ENCODE data around the gene PTPRT.

The PTPRT gene

DNA sequence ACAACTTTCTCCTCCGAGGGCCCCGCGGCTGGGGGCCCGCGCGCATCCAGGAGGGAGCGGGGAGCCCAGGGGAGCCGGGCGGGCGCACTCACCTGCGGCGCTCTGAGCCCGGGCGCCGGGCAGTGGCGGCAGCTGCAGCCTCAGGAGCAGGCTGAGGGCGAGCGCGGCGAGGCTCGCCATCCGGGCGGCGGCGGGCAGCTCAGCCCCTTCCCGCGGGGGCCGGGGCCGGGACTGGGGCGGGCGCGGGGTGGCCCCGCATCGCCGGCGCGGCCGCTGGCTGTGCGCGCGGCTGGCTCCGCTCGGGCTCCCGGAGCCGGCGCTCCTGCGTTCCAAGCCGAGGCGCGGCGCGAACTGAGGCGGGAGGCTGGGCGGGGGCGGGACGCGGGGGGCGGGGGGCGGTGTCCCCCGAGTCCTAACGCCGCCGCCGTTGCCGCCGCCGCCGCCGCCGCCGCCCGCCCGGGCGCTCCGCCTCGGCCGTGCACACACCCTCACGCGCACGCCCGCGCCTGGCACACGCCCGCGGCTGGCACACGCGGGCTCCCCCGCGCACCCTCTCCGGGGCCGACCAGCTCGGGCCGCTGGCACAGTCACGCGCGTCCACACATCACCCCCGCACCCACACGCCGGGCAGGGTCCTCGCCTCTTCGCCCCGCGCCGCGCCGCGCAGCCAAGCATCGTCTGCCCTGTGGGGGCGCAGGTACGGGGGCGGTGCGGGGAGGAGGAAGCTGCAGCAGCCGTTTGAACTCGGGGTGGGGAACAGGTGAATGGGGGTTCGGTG lies at the start of gene PTPRT:
TSS of gene PTPRT (minus strand) at position 353 of the 778 bp plus-strand sequence. CDS start at position 180, 173 bp downstream.
- no peaks in the 10 kb centered on the region for H3K36me3 Mint-ChIP-seq
- H3K4me3 Mint-ChIP-seq = no peak within 1 kb of the TSS
- no peak within 1 kb of the TSS for H3K27ac Mint-ChIP-seq
- H3K27me3 Mint-ChIP-seq = peaks cover 40% of the 10 kb centered on the region
- H3K9me3 Mint-ChIP-seq = no peaks in the 10 kb centered on the region
- H3K4me1 Mint-ChIP-seq = peaks cover 10% of the 10 kb centered on the region

DNA sequence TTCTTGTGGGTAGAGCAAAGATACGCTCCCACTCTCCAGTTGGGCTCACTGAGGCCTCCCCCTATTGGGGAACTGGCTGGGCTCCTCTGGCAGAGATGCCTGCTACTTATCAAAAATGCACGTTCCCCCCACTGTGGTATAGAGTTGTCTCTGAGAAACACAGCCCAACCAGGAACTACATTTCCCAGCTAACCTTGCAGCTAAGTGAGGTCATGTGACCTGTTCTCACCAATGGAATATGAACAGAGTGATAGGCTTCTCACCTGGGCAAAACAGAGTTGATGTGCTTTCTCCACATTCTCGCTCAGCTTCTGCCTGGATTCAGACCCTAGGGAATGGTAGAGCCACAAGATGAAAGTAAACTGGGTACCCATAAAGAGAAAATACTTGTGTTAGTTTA lies 49.1 kb upstream of the PTPRT start:
- H3K4me1 Mint-ChIP-seq = no peaks in the 10 kb centered on the region
- H3K4me3 Mint-ChIP-seq = no peak overlapping the region
- H3K27me3 Mint-ChIP-seq = peaks cover 2% of the 10 kb centered on the region
- no peaks in the 10 kb centered on the region for H3K36me3 Mint-ChIP-seq
- H3K27ac Mint-ChIP-seq = no peak overlapping the region
- peaks cover 7% of the 10 kb centered on the region for H3K9me3 Mint-ChIP-seq

DNA sequence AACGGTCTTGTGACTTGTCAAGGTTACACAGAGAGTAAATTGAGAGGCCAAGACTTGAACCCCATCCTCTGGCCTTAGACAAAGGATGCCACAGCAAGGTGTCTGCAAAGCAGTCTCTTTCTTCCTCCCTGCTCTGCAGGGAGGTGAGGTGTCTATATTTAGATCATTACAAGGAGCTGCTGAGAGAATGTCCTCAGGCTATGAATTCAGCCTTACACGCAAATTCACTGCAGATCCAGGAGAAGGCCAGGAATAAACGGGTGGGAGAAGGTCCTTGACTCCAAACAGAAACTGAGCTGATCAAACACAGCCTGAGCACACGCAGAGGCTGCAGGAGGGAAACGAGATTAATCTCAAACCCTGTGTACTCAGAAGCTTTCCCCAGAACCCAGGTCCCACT lies 48.6 kb upstream of the PTPRT start:
- Mint-ChIP-seq H3K27me3 (peaks cover 2% of the 10 kb centered on the region), H3K36me3 (no peaks in the 10 kb centered on the region), H3K27ac (no peak overlapping the region), H3K4me3 (no peak overlapping the region), H3K4me1 (no peaks in the 10 kb centered on the region), H3K9me3 (peaks cover 7% of the 10 kb centered on the region)

- Mint-ChIP-seq H3K27ac (no peak overlapping the region), H3K4me3 (no peak overlapping the region), H3K36me3 (no peaks in the 10 kb centered on the region), H3K9me3 (peaks cover 7% of the 10 kb centered on the region), H3K4me1 (no peaks in the 10 kb centered on the region), H3K27me3 (peaks cover 2% of the 10 kb centered on the region)
These were observed 48.0 kb upstream of the PTPRT start for GRCh38 chr20:43237651-43238168.

- peaks cover 2% of the 10 kb centered on the region for H3K27me3 Mint-ChIP-seq
- H3K36me3 Mint-ChIP-seq = no peaks in the 10 kb centered on the region
- H3K4me1 Mint-ChIP-seq = no peaks in the 10 kb centered on the region
- H3K27ac Mint-ChIP-seq = no peak overlapping the region
- H3K9me3 Mint-ChIP-seq = peaks cover 7% of the 10 kb centered on the region
- H3K4me3 Mint-ChIP-seq = no peak overlapping the region
These were observed 46.3 kb upstream of the PTPRT start for GRCh38 chr20:43235998-43236397.

DNA sequence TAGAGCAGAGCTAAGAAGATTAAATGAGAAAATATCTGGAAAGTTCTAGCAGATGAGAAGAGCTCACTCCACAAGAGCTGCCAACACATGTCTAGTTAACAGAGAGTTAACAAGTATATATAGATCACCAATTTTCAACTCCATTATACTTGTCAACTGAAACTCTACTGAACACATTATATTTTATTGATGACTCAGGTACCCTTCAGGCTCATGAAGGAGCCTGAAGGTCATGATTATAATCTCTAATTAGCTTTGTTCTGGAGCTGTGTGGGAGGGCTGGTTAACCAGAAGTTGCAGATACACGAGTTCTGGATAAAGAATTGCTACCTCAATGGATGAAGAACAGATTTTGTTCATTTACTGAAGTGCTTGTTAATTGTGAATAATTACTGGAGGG lies 42.1 kb upstream of the PTPRT start:
- H3K27me3 Mint-ChIP-seq = peaks cover 4% of the 10 kb centered on the region
- no peak overlapping the region for H3K4me3 Mint-ChIP-seq
- no peaks in the 10 kb centered on the region for H3K4me1 Mint-ChIP-seq
- no peak overlapping the region for H3K27ac Mint-ChIP-seq
- no peaks in the 10 kb centered on the region for H3K9me3 Mint-ChIP-seq
- H3K36me3 Mint-ChIP-seq = no peaks in the 10 kb centered on the region

GRCh38 chr20:43229696-43230095 lies 40.0 kb upstream of the PTPRT start:
- Mint-ChIP-seq H3K4me1 (no peaks in the 10 kb centered on the region), H3K27me3 (peaks cover 4% of the 10 kb centered on the region), H3K9me3 (no peaks in the 10 kb centered on the region), H3K36me3 (no peaks in the 10 kb centered on the region), H3K27ac (no peak overlapping the region), H3K4me3 (no peak overlapping the region)

GRCh38 chr20:43220612-43221011 lies 30.9 kb upstream of the PTPRT start:
- Mint-ChIP-seq H3K27ac (no peak overlapping the region), H3K27me3 (peaks cover 4% of the 10 kb centered on the region), H3K4me1 (no peaks in the 10 kb centered on the region), H3K9me3 (no peaks in the 10 kb centered on the region), H3K4me3 (no peak overlapping the region), H3K36me3 (no peaks in the 10 kb centered on the region)

GRCh38 chr20:43210901-43211300 lies 21.2 kb upstream of the PTPRT start:
- Mint-ChIP-seq H3K27ac (no peak overlapping the region), H3K4me1 (no peaks in the 10 kb centered on the region), H3K36me3 (no peaks in the 10 kb centered on the region), H3K4me3 (no peak overlapping the region), H3K27me3 (peaks cover 5% of the 10 kb centered on the region), H3K9me3 (peaks cover 1% of the 10 kb centered on the region)

DNA sequence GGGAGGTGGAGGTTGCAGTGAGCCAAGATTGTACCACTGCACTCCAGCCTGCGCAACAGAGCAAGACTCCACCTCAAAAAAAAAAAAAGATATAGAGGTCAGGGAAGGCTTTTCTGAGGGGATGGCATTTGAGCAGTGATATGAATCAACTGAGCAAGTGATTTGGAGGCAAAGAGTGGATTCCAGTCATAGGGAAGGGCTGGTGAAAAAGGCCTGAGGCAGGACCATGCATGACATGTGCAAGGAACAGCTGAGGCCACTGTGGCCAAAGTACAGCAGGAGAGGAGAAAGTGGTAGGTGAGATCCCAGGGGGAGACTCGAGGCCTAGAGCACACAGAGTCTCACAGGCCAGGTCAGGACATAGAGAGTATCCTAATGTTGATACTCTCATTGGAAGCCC lies 20.1 kb upstream of the PTPRT start:
- Mint-ChIP-seq H3K9me3 (peaks cover 5% of the 10 kb centered on the region), H3K4me1 (no peaks in the 10 kb centered on the region), H3K36me3 (no peaks in the 10 kb centered on the region)

DNA sequence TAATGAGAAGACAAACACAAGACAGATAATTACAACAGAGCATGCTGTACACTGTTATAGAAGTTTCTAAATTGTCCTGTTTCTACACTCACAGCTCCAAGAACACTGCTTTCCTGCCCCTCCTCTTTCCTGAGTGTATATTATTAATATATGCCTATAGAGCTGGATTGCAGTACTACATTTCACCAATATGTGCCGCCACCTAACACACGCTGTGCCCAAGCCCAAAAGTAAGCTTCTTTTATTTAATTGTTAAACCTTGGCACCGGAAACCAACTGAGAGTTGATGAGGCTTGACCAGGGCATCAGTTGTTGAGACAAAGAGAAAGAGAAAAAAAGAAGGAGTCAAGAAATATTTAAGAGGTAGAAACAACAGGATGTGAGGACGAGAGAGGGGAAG lies 16.0 kb upstream of the PTPRT start:
- Mint-ChIP-seq H3K4me3 (no peak overlapping the region), H3K36me3 (no peaks in the 10 kb centered on the region), H3K4me1 (no peaks in the 10 kb centered on the region), H3K27me3 (no peaks in the 10 kb centered on the region), H3K27ac (no peak overlapping the region), H3K9me3 (peaks cover 5% of the 10 kb centered on the region)

More for the DNA sequence above, 20.1 kb upstream of the PTPRT start:
- H3K27me3 Mint-ChIP-seq = no peaks in the 10 kb centered on the region
- H3K27ac Mint-ChIP-seq = no peak overlapping the region
- no peak overlapping the region for H3K4me3 Mint-ChIP-seq

- H3K4me1 Mint-ChIP-seq = no peaks in the 10 kb centered on the region
- H3K4me3 Mint-ChIP-seq = no peak overlapping the region
- no peaks in the 10 kb centered on the region for H3K27me3 Mint-ChIP-seq
- H3K27ac Mint-ChIP-seq = no peak overlapping the region
- peaks cover 5% of the 10 kb centered on the region for H3K9me3 Mint-ChIP-seq
- no peaks in the 10 kb centered on the region for H3K36me3 Mint-ChIP-seq
These were observed 12.4 kb upstream of the PTPRT start for GRCh38 chr20:43202100-43202499.

DNA sequence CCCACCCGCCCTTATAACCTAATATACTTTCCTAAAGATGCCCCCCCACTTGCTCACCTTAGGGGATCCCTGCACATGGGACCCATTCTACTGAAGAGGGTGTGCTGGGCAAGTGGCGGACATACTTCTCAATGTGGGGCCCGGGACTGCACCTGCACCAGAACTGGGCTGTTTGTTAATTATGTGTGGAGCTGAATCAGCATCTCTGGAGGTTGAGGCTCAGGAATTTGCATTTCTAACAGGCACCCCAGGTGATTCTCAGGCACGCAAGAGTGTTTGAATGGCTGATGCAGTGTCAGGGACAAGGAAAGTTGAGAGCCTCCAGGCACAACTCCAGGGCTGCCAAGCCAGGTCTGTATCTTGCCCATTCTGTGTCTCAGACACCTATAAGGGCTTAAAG lies 8.9 kb upstream of the PTPRT start:
- Mint-ChIP-seq H3K9me3 (no peaks in the 10 kb centered on the region), H3K27ac (no peak overlapping the region), H3K27me3 (no peaks in the 10 kb centered on the region), H3K4me3 (no peak overlapping the region), H3K36me3 (no peaks in the 10 kb centered on the region), H3K4me1 (no peaks in the 10 kb centered on the region)

GRCh38 chr20:43196243-43196642 lies 6.5 kb upstream of the PTPRT start:
- Mint-ChIP-seq H3K27ac (no peak overlapping the region), H3K4me3 (no peak overlapping the region), H3K4me1 (no peaks in the 10 kb centered on the region), H3K36me3 (no peaks in the 10 kb centered on the region), H3K9me3 (no peaks in the 10 kb centered on the region), H3K27me3 (peaks cover 6% of the 10 kb centered on the region)

DNA sequence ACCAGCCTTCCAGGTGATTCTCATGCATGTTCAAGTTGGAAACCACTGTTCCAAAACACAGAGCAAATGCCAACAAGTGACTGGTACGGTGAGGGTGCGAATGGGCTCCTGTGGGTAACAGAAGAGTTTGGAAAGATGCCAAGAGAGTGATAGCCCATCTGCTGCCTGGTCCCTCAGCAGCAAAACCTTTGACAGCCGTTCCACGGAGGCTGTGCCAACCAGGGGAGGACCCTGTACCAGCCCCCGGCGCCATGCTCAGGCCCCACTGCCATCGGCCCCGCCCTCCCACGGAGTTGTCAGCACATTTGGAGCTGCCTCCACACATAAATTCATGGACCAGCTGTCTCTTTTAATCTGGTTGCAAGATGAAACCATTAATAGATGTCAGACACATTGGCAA lies 4.4 kb upstream of the PTPRT start:
- H3K4me1 Mint-ChIP-seq = peaks cover 3% of the 10 kb centered on the region
- no peak overlapping the region for H3K4me3 Mint-ChIP-seq
- no peaks in the 10 kb centered on the region for H3K9me3 Mint-ChIP-seq
- H3K27me3 Mint-ChIP-seq = peaks cover 14% of the 10 kb centered on the region
- H3K36me3 Mint-ChIP-seq = no peaks in the 10 kb centered on the region
- H3K27ac Mint-ChIP-seq = no peak overlapping the region

DNA sequence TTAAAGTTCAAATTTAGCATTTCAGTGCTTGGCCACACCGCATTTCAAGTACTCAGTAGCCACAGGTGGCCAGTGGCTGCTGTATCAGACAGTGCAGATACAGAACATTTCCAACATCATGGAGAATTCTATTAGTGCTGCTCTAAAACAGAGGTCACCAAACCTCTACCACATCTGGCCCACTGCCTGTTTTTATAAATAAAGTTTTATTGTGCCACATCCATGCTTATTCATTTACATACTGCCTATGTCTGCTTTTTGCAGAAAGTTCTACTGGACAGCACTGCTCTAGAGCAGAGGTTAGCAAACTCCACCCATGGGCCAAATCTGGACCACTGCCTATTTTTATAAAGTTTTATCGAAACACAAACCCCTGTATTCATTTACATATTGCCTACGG lies 3.7 kb upstream of the PTPRT start:
- H3K36me3 Mint-ChIP-seq = no peaks in the 10 kb centered on the region
- no peak overlapping the region for H3K4me3 Mint-ChIP-seq
- peaks cover 16% of the 10 kb centered on the region for H3K27me3 Mint-ChIP-seq
- H3K4me1 Mint-ChIP-seq = peaks cover 4% of the 10 kb centered on the region
- H3K27ac Mint-ChIP-seq = no peak overlapping the region
- no peaks in the 10 kb centered on the region for H3K9me3 Mint-ChIP-seq
